Measurements from ENCODE around the gene TAF1B.
A peak's percentile ranks its signal among the peaks of the same experiment; 100 is the strongest.

The TAF1B gene

DNA sequence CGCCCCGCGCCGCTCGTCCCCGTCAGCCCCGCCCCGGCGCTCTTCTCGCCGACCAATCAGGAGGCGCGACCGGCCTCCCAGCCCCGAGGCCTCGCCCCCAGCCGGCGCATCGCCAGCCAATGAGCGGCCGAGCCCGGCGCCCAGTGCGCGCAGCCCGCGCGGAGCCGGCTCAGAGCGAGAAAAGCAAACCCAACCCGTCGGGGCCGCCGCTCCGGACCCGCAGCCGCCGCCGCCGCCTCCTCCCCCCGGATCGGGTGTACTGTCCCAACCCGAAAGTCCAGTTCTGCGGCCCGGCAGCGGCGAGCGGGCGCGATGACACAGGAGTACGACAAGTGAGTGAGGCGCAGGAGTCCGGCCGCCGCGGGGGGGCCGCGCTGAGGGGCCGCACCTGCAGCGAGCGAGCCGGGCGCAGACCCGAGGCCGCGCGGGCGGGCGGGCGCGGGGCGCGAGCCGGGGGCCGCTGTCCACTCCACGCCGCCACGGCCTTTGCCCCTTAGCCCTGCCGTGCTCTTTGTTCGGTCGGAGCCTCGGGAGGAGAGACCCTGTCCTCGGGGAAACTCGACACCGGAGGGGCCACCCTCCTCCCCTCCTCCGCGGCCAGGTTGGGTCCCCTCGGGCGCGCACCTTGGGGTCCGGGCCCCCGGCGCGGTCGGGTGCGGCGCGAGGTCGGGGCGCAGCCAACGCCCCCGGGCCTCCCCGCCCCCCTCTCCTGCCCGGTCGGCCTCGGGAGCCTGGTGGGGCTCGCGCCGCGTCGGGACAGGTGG lies 108.4 kb downstream of the TAF1B start, which contains the start of gene GRHL1:
Gene GRHL1 (plus strand): TSS at position 172 of the 764 bp plus-strand sequence. CDS start 141 bp downstream, at position 313.
- Histone ChIP-seq H3K27me3 (ENCODE audit: insufficient read depth, insufficient read length) (peaks cover 54% of the 10 kb centered on the region), H3K4me1 (ENCODE audit: insufficient read depth, insufficient read length) (peaks cover 5% of the 10 kb centered on the region), H3K4me3 (ENCODE audit: insufficient read length, low read depth) (peak within 1 kb of the TSS; percentile 55), H3K9me3 (ENCODE audit: insufficient read depth, low read length) (no peaks in the 10 kb centered on the region), H3K9ac (ENCODE audit: insufficient read length, low read depth) (peak within 1 kb of the TSS; percentile 67), H3K36me3 (ENCODE audit: insufficient read depth, insufficient read length, low read length) (no peaks in the 10 kb centered on the region)
- no peak for TF ChIP-seq ZNF274 (IDR thresholded peaks at IDR 0.05; ENCODE audit: low read depth, low read length)
- no peak for TF ChIP-seq YY1 (IDR thresholded peaks at IDR 0.05; ENCODE audit: insufficient read depth, insufficient read length)
- TF ChIP-seq SUZ12 (IDR thresholded peaks at IDR 0.05; ENCODE audit: extremely low read depth, insufficient read depth, insufficient read length): no peak
- peak; percentile 84 for DNase-seq (ENCODE audit: low read depth, low spot score)

DNA sequence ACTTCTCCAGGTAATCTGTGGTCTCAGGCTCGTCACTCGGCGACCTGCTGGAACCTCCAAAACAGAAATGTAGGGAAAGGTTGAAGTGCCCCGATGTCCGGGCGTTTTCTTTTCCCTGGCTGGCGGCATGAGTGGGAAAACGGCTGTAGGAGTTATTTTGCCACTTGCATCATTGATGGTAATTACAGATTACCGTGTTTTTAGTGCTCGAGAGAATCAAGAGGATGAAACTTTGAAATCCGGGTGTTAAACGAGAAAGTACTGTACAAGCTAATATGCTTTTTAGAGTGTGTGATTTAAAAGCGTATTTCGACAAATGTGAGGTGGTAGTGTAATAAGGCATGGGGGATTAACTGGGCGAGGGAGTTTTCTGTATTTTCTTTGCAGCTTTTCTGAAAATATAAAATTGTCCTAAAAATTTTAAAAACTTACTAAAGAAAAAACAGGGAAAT lies 109.0 kb downstream of the TAF1B start:
- H3K27me3 ChIP-seq (ENCODE audit: insufficient read depth, insufficient read length): peaks cover 54% of the 10 kb centered on the region
- H3K9me3 ChIP-seq (ENCODE audit: insufficient read depth, low read length): no peaks in the 10 kb centered on the region
- H3K36me3 ChIP-seq (ENCODE audit: insufficient read depth, insufficient read length, low read length): no peaks in the 10 kb centered on the region
- no peak for DNase-seq (ENCODE audit: low read depth, low spot score)
- peaks cover 5% of the 10 kb centered on the region for H3K4me1 ChIP-seq (ENCODE audit: insufficient read depth, insufficient read length)
- H3K4me3 ChIP-seq (ENCODE audit: insufficient read length, low read depth): peak overlapping the region; percentile 42
- no peak overlapping the region for H3K9ac ChIP-seq (ENCODE audit: insufficient read length, low read depth)
- TF ChIP-seq YY1 (IDR thresholded peaks at IDR 0.05; ENCODE audit: insufficient read depth, insufficient read length) (no peak), SUZ12 (IDR thresholded peaks at IDR 0.05; ENCODE audit: extremely low read depth, insufficient read depth, insufficient read length) (no peak), ZNF274 (IDR thresholded peaks at IDR 0.05; ENCODE audit: low read depth, low read length) (no peak)

- Histone ChIP-seq H3K4me1 (ENCODE audit: insufficient read depth, insufficient read length) (peaks cover 5% of the 10 kb centered on the region), H3K9ac (ENCODE audit: insufficient read length, low read depth) (no peak overlapping the region), H3K4me3 (ENCODE audit: insufficient read length, low read depth) (no peak overlapping the region), H3K36me3 (ENCODE audit: insufficient read depth, insufficient read length, low read length) (no peaks in the 10 kb centered on the region), H3K9me3 (ENCODE audit: insufficient read depth, low read length) (no peaks in the 10 kb centered on the region), H3K27me3 (ENCODE audit: insufficient read depth, insufficient read length) (peaks cover 54% of the 10 kb centered on the region)
- no peak for TF ChIP-seq SUZ12 (IDR thresholded peaks at IDR 0.05; ENCODE audit: extremely low read depth, insufficient read depth, insufficient read length)
- no peak for TF ChIP-seq ZNF274 (IDR thresholded peaks at IDR 0.05; ENCODE audit: low read depth, low read length)
- TF ChIP-seq YY1 (IDR thresholded peaks at IDR 0.05; ENCODE audit: insufficient read depth, insufficient read length): no peak
- DNase-seq (ENCODE audit: low read depth, low spot score): no peak
Measured at GRCh38 chr2:9952856-9953503, 109.7 kb downstream of the TAF1B start.

DNA sequence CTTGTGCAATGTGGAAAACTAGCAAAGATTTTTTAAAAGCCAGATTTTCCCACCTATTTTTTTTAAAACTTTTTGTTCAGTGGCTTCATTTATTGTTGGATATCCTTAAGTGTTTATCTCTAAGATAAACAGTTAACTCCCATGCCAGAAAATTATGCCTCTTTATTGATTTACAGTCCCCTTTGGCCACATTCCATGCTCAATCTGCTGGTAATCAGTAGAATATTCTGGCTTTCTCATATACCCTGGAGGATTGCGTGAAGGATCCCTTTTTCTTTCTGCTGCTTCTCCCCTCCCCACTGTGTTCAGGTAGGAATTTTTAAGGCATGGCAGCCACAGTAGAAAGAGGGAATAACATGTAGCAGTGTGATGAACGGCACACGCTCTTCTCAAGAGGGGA lies 110.9 kb downstream of the TAF1B start:
- Histone ChIP-seq H3K9ac (ENCODE audit: insufficient read length, low read depth) (no peak overlapping the region), H3K4me1 (ENCODE audit: insufficient read depth, insufficient read length) (peaks cover 5% of the 10 kb centered on the region), H3K27me3 (ENCODE audit: insufficient read depth, insufficient read length) (peaks cover 49% of the 10 kb centered on the region), H3K36me3 (ENCODE audit: insufficient read depth, insufficient read length, low read length) (no peaks in the 10 kb centered on the region), H3K4me3 (ENCODE audit: insufficient read length, low read depth) (no peak overlapping the region), H3K9me3 (ENCODE audit: insufficient read depth, low read length) (no peaks in the 10 kb centered on the region)
- TF ChIP-seq SUZ12 (IDR thresholded peaks at IDR 0.05; ENCODE audit: extremely low read depth, insufficient read depth, insufficient read length): no peak
- no peak for DNase-seq (ENCODE audit: low read depth, low spot score)

DNA sequence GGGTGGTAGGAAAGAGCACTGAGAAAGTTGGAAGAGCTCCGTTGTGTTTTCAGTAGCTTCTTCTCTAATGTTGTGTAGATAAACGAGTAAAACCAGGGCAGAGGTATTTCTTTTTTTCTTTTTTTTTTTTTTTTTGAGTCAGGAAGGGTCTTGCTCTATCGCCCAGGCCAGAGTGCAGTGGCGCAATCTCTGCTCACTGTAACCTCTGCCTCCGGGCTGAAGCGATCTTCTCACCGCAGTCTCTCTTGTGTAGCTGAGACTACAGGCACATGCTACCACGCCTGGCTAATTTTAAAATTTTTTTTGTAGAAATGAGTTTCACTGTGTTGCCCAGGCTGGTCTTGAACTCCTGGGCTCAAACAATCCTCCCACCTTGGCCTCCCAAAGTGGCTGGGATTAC lies 114.8 kb downstream of the TAF1B start:
- H3K27me3 ChIP-seq (ENCODE audit: insufficient read depth, insufficient read length): peaks cover 20% of the 10 kb centered on the region
- H3K36me3 ChIP-seq (ENCODE audit: insufficient read depth, insufficient read length, low read length): no peaks in the 10 kb centered on the region
- DNase-seq (ENCODE audit: low read depth, low spot score): no peak
- no peak overlapping the region for H3K9ac ChIP-seq (ENCODE audit: insufficient read length, low read depth)
- TF ChIP-seq ZNF274 (IDR thresholded peaks at IDR 0.05; ENCODE audit: low read depth, low read length) (no peak), YY1 (IDR thresholded peaks at IDR 0.05; ENCODE audit: insufficient read depth, insufficient read length) (no peak), SUZ12 (IDR thresholded peaks at IDR 0.05; ENCODE audit: extremely low read depth, insufficient read depth, insufficient read length) (no peak)
- H3K9me3 ChIP-seq (ENCODE audit: insufficient read depth, low read length): no peaks in the 10 kb centered on the region
- H3K4me3 ChIP-seq (ENCODE audit: insufficient read length, low read depth): no peak overlapping the region
- no peaks in the 10 kb centered on the region for H3K4me1 ChIP-seq (ENCODE audit: insufficient read depth, insufficient read length)

GRCh38 chr2:9959262-9959661 lies 116.0 kb downstream of the TAF1B start:
- H3K27me3 ChIP-seq (ENCODE audit: insufficient read depth, insufficient read length): peaks cover 9% of the 10 kb centered on the region
- no peaks in the 10 kb centered on the region for H3K4me1 ChIP-seq (ENCODE audit: insufficient read depth, insufficient read length)
- no peak overlapping the region for H3K4me3 ChIP-seq (ENCODE audit: insufficient read length, low read depth)
- DNase-seq (ENCODE audit: low read depth, low spot score): no peak
- no peak overlapping the region for H3K9ac ChIP-seq (ENCODE audit: insufficient read length, low read depth)
- H3K36me3 ChIP-seq (ENCODE audit: insufficient read depth, insufficient read length, low read length): no peaks in the 10 kb centered on the region
- H3K9me3 ChIP-seq (ENCODE audit: insufficient read depth, low read length): no peaks in the 10 kb centered on the region
- no peak for TF ChIP-seq SUZ12 (IDR thresholded peaks at IDR 0.05; ENCODE audit: extremely low read depth, insufficient read depth, insufficient read length)
- TF ChIP-seq YY1 (IDR thresholded peaks at IDR 0.05; ENCODE audit: insufficient read depth, insufficient read length): no peak
- no peak for TF ChIP-seq ZNF274 (IDR thresholded peaks at IDR 0.05; ENCODE audit: low read depth, low read length)

- TF ChIP-seq SUZ12 (IDR thresholded peaks at IDR 0.05; ENCODE audit: extremely low read depth, insufficient read depth, insufficient read length) (no peak), YY1 (IDR thresholded peaks at IDR 0.05; ENCODE audit: insufficient read depth, insufficient read length) (no peak), ZNF274 (IDR thresholded peaks at IDR 0.05; ENCODE audit: low read depth, low read length) (no peak)
- Histone ChIP-seq H3K4me3 (ENCODE audit: insufficient read length, low read depth) (no peak overlapping the region), H3K9ac (ENCODE audit: insufficient read length, low read depth) (no peak overlapping the region), H3K4me1 (ENCODE audit: insufficient read depth, insufficient read length) (no peaks in the 10 kb centered on the region), H3K9me3 (ENCODE audit: insufficient read depth, low read length) (no peaks in the 10 kb centered on the region), H3K27me3 (ENCODE audit: insufficient read depth, insufficient read length) (no peaks in the 10 kb centered on the region), H3K36me3 (ENCODE audit: insufficient read depth, insufficient read length, low read length) (no peaks in the 10 kb centered on the region)
- no peak for DNase-seq (ENCODE audit: low read depth, low spot score)
Measured at GRCh38 chr2:9961013-9961412, 117.7 kb downstream of the TAF1B start.
